ENCODE results near the gene KATNAL1.
"Not testable (repeated sequence)": the region's sequence is repeated elsewhere in the genome, so short reads cannot be mapped to it uniquely, and the experiment has no call there.

The KATNAL1 gene

GRCh38 chr13:30178976-30179375 is 128.4 kb downstream of the KATNAL1 start:
- Histone ChIP-seq H3K4me3 (no peak overlapping the region), H3K27ac (no peak overlapping the region)

GRCh38 chr13:30175166-30175565 is 132.2 kb downstream of the KATNAL1 start:
- Histone ChIP-seq H3K4me3 (no peak overlapping the region), H3K27ac (no peak overlapping the region)

GRCh38 chr13:30174250-30174649 is 133.1 kb downstream of the KATNAL1 start:
- not testable (repeated sequence) for H3K4me3 ChIP-seq, H3K27ac ChIP-seq

GRCh38 chr13:30173303-30173610 is 134.1 kb downstream of the KATNAL1 start:
- Histone ChIP-seq H3K4me3 (no peak overlapping the region), H3K27ac (no peak overlapping the region)

- H3K4me3 ChIP-seq: no peak overlapping the region
- H3K27ac ChIP-seq: no peak overlapping the region
Measured at GRCh38 chr13:30172593-30173302, 134.6 kb downstream of the KATNAL1 start.

- no peak overlapping the region for H3K4me3 ChIP-seq
- H3K27ac ChIP-seq: no peak overlapping the region
Measured at GRCh38 chr13:30170569-30170968, 136.8 kb downstream of the KATNAL1 start.

- no peak overlapping the region for H3K4me3 ChIP-seq
- no peak overlapping the region for H3K27ac ChIP-seq
Measured at GRCh38 chr13:30169442-30169841, 137.9 kb downstream of the KATNAL1 start.

GRCh38 chr13:30165796-30166195 is 141.6 kb downstream of the KATNAL1 start:
- Histone ChIP-seq H3K4me3 (no peak overlapping the region), H3K27ac (no peak overlapping the region)

GRCh38 chr13:30165071-30165470 is 142.3 kb downstream of the KATNAL1 start:
- no peak overlapping the region for H3K27ac ChIP-seq
- no peak overlapping the region for H3K4me3 ChIP-seq

- H3K4me3 ChIP-seq: no peak overlapping the region
- H3K27ac ChIP-seq: no peak overlapping the region
Measured at GRCh38 chr13:30164146-30164545, 143.2 kb downstream of the KATNAL1 start.

GRCh38 chr13:30163441-30163840 is 143.9 kb downstream of the KATNAL1 start:
- H3K4me3 ChIP-seq: no peak overlapping the region
- H3K27ac ChIP-seq: no peak overlapping the region

GRCh38 chr13:30159446-30159839 is 147.9 kb downstream of the KATNAL1 start:
- Histone ChIP-seq H3K27ac (peak overlapping the region in 1 of 21 experiments; percentile 78), H3K4me3 (no peak overlapping the region)

GRCh38 chr13:30158774-30159445 is 148.4 kb downstream of the KATNAL1 start:
- Histone ChIP-seq H3K4me3 (no peak overlapping the region), H3K27ac (peak overlapping the region in 1 of 21 experiments; percentile 78)

- H3K27ac ChIP-seq: peak overlapping the region in 1 of 21 experiments; percentile 78
- no peak overlapping the region for H3K4me3 ChIP-seq
Measured at GRCh38 chr13:30157616-30157993, 149.7 kb downstream of the KATNAL1 start.

GRCh38 chr13:30156826-30157615 is 150.3 kb downstream of the KATNAL1 start:
- peak overlapping the region in 2 of 21 experiments; percentile 4 to 78 for H3K27ac ChIP-seq
- no peak overlapping the region for H3K4me3 ChIP-seq

- Histone ChIP-seq H3K27ac (peak overlapping the region in 1 of 21 experiments; percentile 78), H3K4me3 (no peak overlapping the region)
Measured at GRCh38 chr13:30156270-30156669, 151.1 kb downstream of the KATNAL1 start.

GRCh38 chr13:30154931-30155330 is 152.4 kb downstream of the KATNAL1 start:
- H3K27ac ChIP-seq: no peak overlapping the region
- no peak overlapping the region for H3K4me3 ChIP-seq

- Histone ChIP-seq H3K27ac (peak overlapping the region in 1 of 21 experiments; percentile 42), H3K4me3 (no peak overlapping the region)
Measured at GRCh38 chr13:30154531-30154930, 152.8 kb downstream of the KATNAL1 start.

- Histone ChIP-seq H3K4me3 (no peak overlapping the region), H3K27ac (peak overlapping the region in 1 of 21 experiments; percentile 42)
Measured at GRCh38 chr13:30153545-30154426, 153.6 kb downstream of the KATNAL1 start.
